Keratinocyte (primary cell): ENCODE results near the gene EMB.
"Not testable (repeated sequence)": the region's sequence is repeated elsewhere in the genome, so short reads cannot be mapped to it uniquely, and the experiment has no call there.

Source experiments
- EZH2 ChIP-seq: IDR thresholded peaks from one replicate; pipeline ENCODE4 v1.6.1; 2012; ENCODE audit warnings: inconsistent platforms, mild to moderate bottlenecking, low read length, moderate library complexity
- TF ChIP-seq, protein P1 (sequence below), 3 experiments: IDR thresholded peaks in 1 of 3; conservative IDR thresholded peaks in 1 of 3; optimal IDR thresholded peaks in 1 of 3; 2 replicates in 2 of 3; 3 replicates in 1 of 3; pipeline versions ENCODE3 to v1.5.1; 2011; ENCODE audit warnings: low read length in 3 of 3, mild to moderate bottlenecking in 3 of 3, moderate library complexity in 2 of 3, control low read depth in 1 of 3, inconsistent platforms in 1 of 3; ENCODE audit not compliant: insufficient read depth in 2 of 3; ENCODE audit errors: extremely low read depth in 1 of 3

- TF ChIP-seq EZH2, result not testable (repeated sequence)
- TF ChIP-seq, protein P1, sequence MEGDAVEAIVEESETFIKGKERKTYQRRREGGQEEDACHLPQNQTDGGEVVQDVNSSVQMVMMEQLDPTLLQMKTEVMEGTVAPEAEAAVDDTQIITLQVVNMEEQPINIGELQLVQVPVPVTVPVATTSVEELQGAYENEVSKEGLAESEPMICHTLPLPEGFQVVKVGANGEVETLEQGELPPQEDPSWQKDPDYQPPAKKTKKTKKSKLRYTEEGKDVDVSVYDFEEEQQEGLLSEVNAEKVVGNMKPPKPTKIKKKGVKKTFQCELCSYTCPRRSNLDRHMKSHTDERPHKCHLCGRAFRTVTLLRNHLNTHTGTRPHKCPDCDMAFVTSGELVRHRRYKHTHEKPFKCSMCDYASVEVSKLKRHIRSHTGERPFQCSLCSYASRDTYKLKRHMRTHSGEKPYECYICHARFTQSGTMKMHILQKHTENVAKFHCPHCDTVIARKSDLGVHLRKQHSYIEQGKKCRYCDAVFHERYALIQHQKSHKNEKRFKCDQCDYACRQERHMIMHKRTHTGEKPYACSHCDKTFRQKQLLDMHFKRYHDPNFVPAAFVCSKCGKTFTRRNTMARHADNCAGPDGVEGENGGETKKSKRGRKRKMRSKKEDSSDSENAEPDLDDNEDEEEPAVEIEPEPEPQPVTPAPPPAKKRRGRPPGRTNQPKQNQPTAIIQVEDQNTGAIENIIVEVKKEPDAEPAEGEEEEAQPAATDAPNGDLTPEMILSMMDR (optimal IDR thresholded peaks at IDR 0.05 in 1 of 3, IDR thresholded peaks at IDR 0.05 in 1 of 3, conservative IDR thresholded peaks at IDR 0.05 in 1 of 3; ENCODE audit: extremely low read depth in 1 of 3, insufficient read depth in 2 of 3, low read length in 3 of 3), result not testable (repeated sequence)
These were observed 76.4 kb downstream of the EMB start for GRCh38 chr5:50364535-50365309.
